ENCODE measurements around the gene KIF21A. TPM values are rescaled to one million over a fixed set of nuclear protein-coding genes. Genes with fewer than 3 reads are reported as not detected.

The KIF21A gene
- total and polyA plus RNA-seq, 4 donors = 5.2 to 36.5 (median 13.3) TPM

DNA sequence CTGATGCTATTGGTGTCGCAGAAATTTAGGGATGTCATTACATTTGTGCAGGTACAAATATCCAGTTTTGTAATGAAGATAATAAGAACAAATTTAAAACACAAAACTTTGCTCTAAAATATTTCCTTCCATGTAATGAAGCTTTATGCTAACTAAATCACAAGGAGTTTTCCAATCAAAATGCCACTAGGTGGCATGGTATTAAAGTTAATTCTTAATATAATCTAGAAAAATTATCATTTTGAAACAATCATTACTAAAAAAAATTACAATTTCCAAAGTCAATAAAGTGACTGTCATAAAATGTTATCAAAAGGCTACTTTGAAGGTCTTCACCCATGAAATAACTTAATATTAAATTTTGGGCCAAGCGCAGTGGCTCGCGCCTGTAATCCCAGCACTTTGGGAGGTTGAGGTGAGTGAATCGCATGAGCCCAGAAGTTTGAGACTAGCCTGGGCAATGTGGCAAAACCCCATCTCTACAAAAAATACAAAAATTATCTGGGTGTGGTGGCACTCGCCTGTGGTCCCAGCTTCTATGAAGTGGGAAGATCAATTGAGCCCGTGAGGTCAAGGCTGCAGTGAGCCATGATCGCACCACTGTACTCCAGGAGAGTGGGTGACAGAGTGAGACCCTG, 77.4 kb downstream of the KIF21A start:
- 96 to 97% methylated on average over 8 of the region's 8 CpGs for WGBS, 2 donors
- no peak overlapping the region for H3K27ac ChIP-seq (ENCODE audit: low read depth in 1 of 2, low read length in 1 of 2)
- DNase-seq (no peak), ATAC-seq (ENCODE audit: insufficient read depth, low FRiP score) (no peak)
- peaks cover 0 to 6% (median 0%) of the 10 kb centered on the region in 4 donors for H3K36me3 ChIP-seq (ENCODE audit: control insufficient read depth in 4 of 4, insufficient read depth in 4 of 4, low read length in 4 of 4)
- H3K27me3 ChIP-seq (ENCODE audit: control insufficient read depth in 3 of 3, insufficient read depth in 3 of 3, low read length in 2 of 3) = no peaks in the 10 kb centered on the region
- TF ChIP-seq, protein P1, sequence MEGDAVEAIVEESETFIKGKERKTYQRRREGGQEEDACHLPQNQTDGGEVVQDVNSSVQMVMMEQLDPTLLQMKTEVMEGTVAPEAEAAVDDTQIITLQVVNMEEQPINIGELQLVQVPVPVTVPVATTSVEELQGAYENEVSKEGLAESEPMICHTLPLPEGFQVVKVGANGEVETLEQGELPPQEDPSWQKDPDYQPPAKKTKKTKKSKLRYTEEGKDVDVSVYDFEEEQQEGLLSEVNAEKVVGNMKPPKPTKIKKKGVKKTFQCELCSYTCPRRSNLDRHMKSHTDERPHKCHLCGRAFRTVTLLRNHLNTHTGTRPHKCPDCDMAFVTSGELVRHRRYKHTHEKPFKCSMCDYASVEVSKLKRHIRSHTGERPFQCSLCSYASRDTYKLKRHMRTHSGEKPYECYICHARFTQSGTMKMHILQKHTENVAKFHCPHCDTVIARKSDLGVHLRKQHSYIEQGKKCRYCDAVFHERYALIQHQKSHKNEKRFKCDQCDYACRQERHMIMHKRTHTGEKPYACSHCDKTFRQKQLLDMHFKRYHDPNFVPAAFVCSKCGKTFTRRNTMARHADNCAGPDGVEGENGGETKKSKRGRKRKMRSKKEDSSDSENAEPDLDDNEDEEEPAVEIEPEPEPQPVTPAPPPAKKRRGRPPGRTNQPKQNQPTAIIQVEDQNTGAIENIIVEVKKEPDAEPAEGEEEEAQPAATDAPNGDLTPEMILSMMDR (IDR thresholded peaks at IDR 0.05; ENCODE audit: control extremely low read depth, extremely low read depth) = no peak
- H3K9me3 ChIP-seq (ENCODE audit: control insufficient read depth in 4 of 4, insufficient read depth in 3 of 4, low read length in 3 of 4) = no peaks in the 10 kb centered on the region
- no peak overlapping the region for H3K9ac ChIP-seq (ENCODE audit: insufficient read depth in 1 of 2, low read length in 2 of 2)
- H3K4me3 ChIP-seq = no peak overlapping the region
- peaks cover 0 to 2% (median 0%) of the 10 kb centered on the region in 5 donors for H3K4me1 ChIP-seq (ENCODE audit: control insufficient read depth in 5 of 5, insufficient read depth in 5 of 5, low read length in 5 of 5)

DNA sequence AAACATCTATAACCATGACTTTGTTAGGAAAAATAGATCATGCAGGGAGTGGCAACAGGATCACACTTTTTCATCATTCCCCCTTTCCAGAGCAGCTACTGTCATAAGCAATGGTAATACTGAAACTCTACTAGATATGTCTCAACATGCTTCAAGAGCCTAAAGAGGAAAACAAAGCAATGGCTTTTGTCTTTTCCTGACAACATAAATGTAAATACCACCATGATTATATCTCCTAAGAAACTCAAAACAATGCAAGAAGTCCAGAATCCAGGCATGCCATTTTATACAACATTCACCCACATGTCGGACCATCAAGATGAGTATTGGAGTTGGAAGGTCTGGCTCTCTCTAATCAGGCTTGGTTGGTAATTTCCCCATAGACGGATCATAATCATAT, 78.7 kb downstream of the KIF21A start:
- peaks cover 0 to 8% (median 0%) of the 10 kb centered on the region in 4 donors for H3K36me3 ChIP-seq (ENCODE audit: control insufficient read depth in 4 of 4, insufficient read depth in 4 of 4, low read length in 4 of 4)
- TF ChIP-seq, protein P1 (IDR thresholded peaks at IDR 0.05; ENCODE audit: control extremely low read depth, extremely low read depth) = no peak
- ATAC-seq (ENCODE audit: insufficient read depth, low FRiP score) (no peak), DNase-seq (no peak)
- no peaks in the 10 kb centered on the region for H3K27me3 ChIP-seq (ENCODE audit: control insufficient read depth in 3 of 3, insufficient read depth in 3 of 3, low read length in 2 of 3)
- no peak overlapping the region for H3K4me3 ChIP-seq
- 87 to 90% methylated on average over 2 of the region's 2 CpGs for WGBS, 2 donors
- H3K27ac ChIP-seq (ENCODE audit: low read depth in 1 of 2, low read length in 1 of 2) = no peak overlapping the region
- H3K9ac ChIP-seq (ENCODE audit: insufficient read depth in 1 of 2, low read length in 2 of 2) = no peak overlapping the region
- H3K4me1 ChIP-seq (ENCODE audit: control insufficient read depth in 5 of 5, insufficient read depth in 5 of 5, low read length in 5 of 5) = peaks cover 0 to 2% (median 0%) of the 10 kb centered on the region in 5 donors
- H3K9me3 ChIP-seq (ENCODE audit: control insufficient read depth in 4 of 4, insufficient read depth in 3 of 4, low read length in 3 of 4) = no peaks in the 10 kb centered on the region

DNA sequence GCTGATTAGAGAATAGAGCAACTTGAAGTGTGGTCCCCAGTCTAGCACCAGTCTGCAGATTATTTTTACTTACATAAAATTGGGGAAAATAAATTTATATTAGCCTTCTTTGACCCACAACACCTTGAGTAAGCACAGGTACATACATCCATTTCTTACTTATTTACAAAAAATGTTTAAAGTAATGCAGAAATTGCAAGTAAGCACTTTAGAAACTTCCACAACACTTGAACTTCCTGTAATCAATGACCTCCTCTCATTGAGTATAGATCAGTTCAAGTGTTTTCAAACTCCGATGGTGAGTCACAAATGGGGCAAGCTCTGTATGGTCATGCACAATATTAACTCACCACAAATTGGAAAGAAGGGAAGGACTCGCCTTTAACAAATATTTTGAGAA, 83.3 kb downstream of the KIF21A start:
- H3K27ac ChIP-seq (ENCODE audit: low read depth in 1 of 2, low read length in 1 of 2) = no peak overlapping the region
- no peak overlapping the region for H3K4me3 ChIP-seq
- H3K9me3 ChIP-seq (ENCODE audit: control insufficient read depth in 4 of 4, insufficient read depth in 3 of 4, low read length in 3 of 4) = no peaks in the 10 kb centered on the region
- ATAC-seq (ENCODE audit: insufficient read depth, low FRiP score) (no peak), DNase-seq (no peak)
- TF ChIP-seq, protein P1 (IDR thresholded peaks at IDR 0.05; ENCODE audit: control extremely low read depth, extremely low read depth) = no peak
- no peaks in the 10 kb centered on the region for H3K27me3 ChIP-seq (ENCODE audit: control insufficient read depth in 3 of 3, insufficient read depth in 3 of 3, low read length in 2 of 3)
- no peaks in the 10 kb centered on the region for H3K4me1 ChIP-seq (ENCODE audit: control insufficient read depth in 5 of 5, insufficient read depth in 5 of 5, low read length in 5 of 5)
- no peak overlapping the region for H3K9ac ChIP-seq (ENCODE audit: insufficient read depth in 1 of 2, low read length in 2 of 2)
- H3K36me3 ChIP-seq (ENCODE audit: control insufficient read depth in 4 of 4, insufficient read depth in 4 of 4, low read length in 4 of 4) = peaks cover 0 to 9% (median 0%) of the 10 kb centered on the region in 4 donors
- 78 to 93% methylated on average over 2 of the region's 2 CpGs for WGBS, 2 donors

DNA sequence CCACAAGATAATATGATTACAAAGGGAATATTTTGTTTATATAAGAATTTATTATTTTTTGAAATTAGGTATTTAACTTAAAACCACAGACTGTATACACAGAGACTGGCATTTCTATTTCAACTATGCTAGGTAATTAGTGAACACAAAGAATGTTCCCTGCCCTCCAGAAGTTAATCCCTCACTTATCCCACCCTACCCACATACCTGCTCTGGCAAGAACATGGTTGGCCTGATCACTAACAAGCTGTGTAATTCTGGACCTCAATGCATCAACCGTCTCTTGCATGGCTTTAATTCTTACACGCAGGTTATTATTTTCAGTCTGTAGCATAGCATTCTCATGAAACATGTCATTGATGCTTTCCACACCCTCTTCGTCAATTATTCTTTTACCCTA, 85.9 kb downstream of the KIF21A start:
- Histone ChIP-seq H3K36me3 (ENCODE audit: control insufficient read depth in 4 of 4, insufficient read depth in 4 of 4, low read length in 4 of 4) (peaks cover 0 to 5% (median 0%) of the 10 kb centered on the region in 4 donors), H3K9ac (ENCODE audit: insufficient read depth in 1 of 2, low read length in 2 of 2) (no peak overlapping the region), H3K4me3 (no peak overlapping the region), H3K27ac (ENCODE audit: low read depth in 1 of 2, low read length in 1 of 2) (no peak overlapping the region), H3K4me1 (ENCODE audit: control insufficient read depth in 5 of 5, insufficient read depth in 5 of 5, low read length in 5 of 5) (no peaks in the 10 kb centered on the region), H3K9me3 (ENCODE audit: control insufficient read depth in 4 of 4, insufficient read depth in 3 of 4, low read length in 3 of 4) (no peaks in the 10 kb centered on the region), H3K27me3 (ENCODE audit: control insufficient read depth in 3 of 3, insufficient read depth in 3 of 3, low read length in 2 of 3) (no peaks in the 10 kb centered on the region)
- DNase-seq (no peak), ATAC-seq (ENCODE audit: insufficient read depth, low FRiP score) (no peak)
- WGBS, 2 donors = 91 to 95% methylated on average over 3 of the region's 3 CpGs
- TF ChIP-seq, protein P1 (IDR thresholded peaks at IDR 0.05; ENCODE audit: control extremely low read depth, extremely low read depth) = no peak

Measured in lung (tissue), 12 donors.